Measurements from ENCODE around the gene OXCT2.
"Not testable (repeated sequence)": the region's sequence is repeated elsewhere in the genome, so short reads cannot be mapped to it uniquely, and the experiment has no call there.

DNA sequence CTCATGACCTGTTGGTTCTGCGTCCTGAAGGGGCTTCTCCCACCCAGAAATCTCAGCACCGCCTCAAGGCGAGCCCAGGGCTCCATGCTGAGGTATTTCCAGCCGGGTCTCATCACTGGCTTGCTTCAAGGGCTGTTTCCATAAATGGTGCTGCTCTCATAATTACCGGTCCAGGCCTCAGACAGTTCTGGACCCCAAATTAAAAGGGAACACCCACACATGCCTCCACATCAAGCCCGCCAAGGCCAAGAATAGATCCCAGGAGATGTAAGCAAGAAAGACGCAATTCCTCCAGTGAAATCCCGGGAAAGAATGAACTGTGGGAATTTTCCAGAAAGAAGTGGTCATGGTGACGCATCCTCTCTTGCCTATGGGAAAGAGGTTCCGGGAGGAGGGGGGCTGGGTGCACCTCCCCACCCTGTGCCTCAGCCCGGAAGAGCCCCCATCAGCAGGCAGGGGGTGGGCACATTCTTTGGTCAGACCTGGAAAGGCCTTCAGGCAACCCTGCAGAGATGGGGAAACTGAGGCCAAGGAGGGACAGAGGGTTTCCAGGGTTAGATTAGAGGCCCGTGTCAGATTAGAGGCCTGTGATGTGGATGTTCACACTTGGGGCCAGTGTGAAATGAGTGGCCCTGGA lies 7.4 kb upstream of the OXCT2 start:
- TF ChIP-seq, protein P1, sequence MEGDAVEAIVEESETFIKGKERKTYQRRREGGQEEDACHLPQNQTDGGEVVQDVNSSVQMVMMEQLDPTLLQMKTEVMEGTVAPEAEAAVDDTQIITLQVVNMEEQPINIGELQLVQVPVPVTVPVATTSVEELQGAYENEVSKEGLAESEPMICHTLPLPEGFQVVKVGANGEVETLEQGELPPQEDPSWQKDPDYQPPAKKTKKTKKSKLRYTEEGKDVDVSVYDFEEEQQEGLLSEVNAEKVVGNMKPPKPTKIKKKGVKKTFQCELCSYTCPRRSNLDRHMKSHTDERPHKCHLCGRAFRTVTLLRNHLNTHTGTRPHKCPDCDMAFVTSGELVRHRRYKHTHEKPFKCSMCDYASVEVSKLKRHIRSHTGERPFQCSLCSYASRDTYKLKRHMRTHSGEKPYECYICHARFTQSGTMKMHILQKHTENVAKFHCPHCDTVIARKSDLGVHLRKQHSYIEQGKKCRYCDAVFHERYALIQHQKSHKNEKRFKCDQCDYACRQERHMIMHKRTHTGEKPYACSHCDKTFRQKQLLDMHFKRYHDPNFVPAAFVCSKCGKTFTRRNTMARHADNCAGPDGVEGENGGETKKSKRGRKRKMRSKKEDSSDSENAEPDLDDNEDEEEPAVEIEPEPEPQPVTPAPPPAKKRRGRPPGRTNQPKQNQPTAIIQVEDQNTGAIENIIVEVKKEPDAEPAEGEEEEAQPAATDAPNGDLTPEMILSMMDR (IDR thresholded peaks at IDR 0.05; ENCODE audit: insufficient read depth, low read depth, low read length) = not testable (repeated sequence)
- TF ChIP-seq EZH2 (IDR thresholded peaks at IDR 0.05; ENCODE audit: insufficient read depth, low read length) = not testable (repeated sequence)

Measured in astrocyte (in vitro differentiated cells and primary cell).